ENCODE data around the gene RESP18.
"Not testable (repeated sequence)": the region's sequence is repeated elsewhere in the genome, so short reads cannot be mapped to it uniquely, and the experiment has no call there.

The RESP18 gene

GRCh38 chr2:219291394-219291793 is 41.1 kb downstream of the RESP18 start:
- DNase-seq (ENCODE audit: low read depth, low spot score): no peak
- no peaks in the 10 kb centered on the region for H3K36me3 ChIP-seq (ENCODE audit: insufficient read depth, low read length)
- H3K4me3 ChIP-seq: no peak overlapping the region
- H3K9me3 ChIP-seq (ENCODE audit: low read depth, low read length): no peaks in the 10 kb centered on the region
- no peak overlapping the region for H3K27ac ChIP-seq
- TF ChIP-seq FOXP2 (optimal IDR thresholded peaks at IDR 0.05; ENCODE audit: control extremely low read depth, extremely low read length, insufficient read depth) (no peak), EZH2 (IDR thresholded peaks at IDR 0.05) (no peak), POLR2AphosphoS5 (IDR thresholded peaks at IDR 0.05; ENCODE audit: borderline replicate concordance, low read depth, low read length) (no peak)
- no peak overlapping the region for H3K9ac ChIP-seq (ENCODE audit: insufficient read length)

- H3K27ac ChIP-seq: no peak overlapping the region
- TF ChIP-seq POLR2AphosphoS5 (IDR thresholded peaks at IDR 0.05; ENCODE audit: borderline replicate concordance, low read depth, low read length): no peak
- no peak for TF ChIP-seq FOXP2 (optimal IDR thresholded peaks at IDR 0.05; ENCODE audit: control extremely low read depth, extremely low read length, insufficient read depth)
- no peak for TF ChIP-seq EZH2 (IDR thresholded peaks at IDR 0.05)
Observed at GRCh38 chr2:219290381-219291171, 42.0 kb downstream of the RESP18 start.

GRCh38 chr2:219289537-219290361 is 42.8 kb downstream of the RESP18 start:
- no peaks in the 10 kb centered on the region; the same call in 1 of the 2 replicates for H3K36me3 ChIP-seq (ENCODE audit: insufficient read depth, low read length)
- H3K4me3 ChIP-seq: no peak overlapping the region
- no peak for TF ChIP-seq FOXP2 (optimal IDR thresholded peaks at IDR 0.05; ENCODE audit: control extremely low read depth, extremely low read length, insufficient read depth)
- no peak for TF ChIP-seq EZH2 (IDR thresholded peaks at IDR 0.05)
- no peak for TF ChIP-seq POLR2AphosphoS5 (IDR thresholded peaks at IDR 0.05; ENCODE audit: borderline replicate concordance, low read depth, low read length)
- no peaks in the 10 kb centered on the region for H3K9me3 ChIP-seq (ENCODE audit: low read depth, low read length)
- DNase-seq (ENCODE audit: low read depth, low spot score): no peak
- no peak overlapping the region for H3K27ac ChIP-seq
- H3K9ac ChIP-seq (ENCODE audit: insufficient read length): no peak overlapping the region

More at GRCh38 chr2:219290381-219291171, 42.0 kb downstream of the RESP18 start:
- Histone ChIP-seq H3K36me3 (ENCODE audit: insufficient read depth, low read length) (no peaks in the 10 kb centered on the region), H3K9me3 (ENCODE audit: low read depth, low read length) (no peaks in the 10 kb centered on the region), H3K4me3 (no peak overlapping the region), H3K9ac (ENCODE audit: insufficient read length) (no peak overlapping the region)
- DNase-seq (ENCODE audit: low read depth, low spot score): no peak

- H3K9me3 ChIP-seq (ENCODE audit: low read depth, low read length): no peaks in the 10 kb centered on the region
- no peak for DNase-seq (ENCODE audit: low read depth, low spot score)
- H3K9ac ChIP-seq (ENCODE audit: insufficient read length): no peak overlapping the region
- no peak overlapping the region for H3K27ac ChIP-seq
- H3K36me3 ChIP-seq (ENCODE audit: insufficient read depth, low read length): no peaks in the 10 kb centered on the region; the same call in 1 of the 2 replicates
- TF ChIP-seq POLR2AphosphoS5 (IDR thresholded peaks at IDR 0.05; ENCODE audit: borderline replicate concordance, low read depth, low read length): no peak
- TF ChIP-seq EZH2 (IDR thresholded peaks at IDR 0.05): no peak
- TF ChIP-seq FOXP2 (optimal IDR thresholded peaks at IDR 0.05; ENCODE audit: control extremely low read depth, extremely low read length, insufficient read depth): no peak
- no peak overlapping the region for H3K4me3 ChIP-seq
Observed at GRCh38 chr2:219289195-219289536, 43.4 kb downstream of the RESP18 start.

GRCh38 chr2:219287580-219288265 is 44.8 kb downstream of the RESP18 start:
- Histone ChIP-seq H3K9ac (ENCODE audit: insufficient read length) (no peak overlapping the region), H3K27ac (no peak overlapping the region)
- no peak for DNase-seq (ENCODE audit: low read depth, low spot score)

GRCh38 chr2:219287116-219287440 is 45.5 kb downstream of the RESP18 start:
- not testable (repeated sequence) for H3K9ac ChIP-seq (ENCODE audit: insufficient read length)

More at GRCh38 chr2:219287580-219288265, 44.8 kb downstream of the RESP18 start:
- Histone ChIP-seq H3K9me3 (ENCODE audit: low read depth, low read length) (no peaks in the 10 kb centered on the region), H3K36me3 (ENCODE audit: insufficient read depth, low read length) (no peaks in the 10 kb centered on the region; the same call in 1 of the 2 replicates), H3K4me3 (no peak overlapping the region)
- TF ChIP-seq POLR2AphosphoS5 (IDR thresholded peaks at IDR 0.05; ENCODE audit: borderline replicate concordance, low read depth, low read length) (no peak), FOXP2 (optimal IDR thresholded peaks at IDR 0.05; ENCODE audit: control extremely low read depth, extremely low read length, insufficient read depth) (no peak), EZH2 (IDR thresholded peaks at IDR 0.05) (no peak)

GRCh38 chr2:219286436-219287115 is 46.0 kb downstream of the RESP18 start:
- H3K9ac ChIP-seq (ENCODE audit: insufficient read length): no peak overlapping the region
- no peak for TF ChIP-seq POLR2AphosphoS5 (IDR thresholded peaks at IDR 0.05; ENCODE audit: borderline replicate concordance, low read depth, low read length)
- TF ChIP-seq FOXP2 (optimal IDR thresholded peaks at IDR 0.05; ENCODE audit: control extremely low read depth, extremely low read length, insufficient read depth): no peak
- no peak for TF ChIP-seq EZH2 (IDR thresholded peaks at IDR 0.05)
- H3K4me3 ChIP-seq: no peak overlapping the region
- H3K27ac ChIP-seq: no peak overlapping the region
- H3K36me3 ChIP-seq (ENCODE audit: insufficient read depth, low read length): no peaks in the 10 kb centered on the region; the same call in 1 of the 2 replicates
- DNase-seq (ENCODE audit: low read depth, low spot score): no peak
- H3K9me3 ChIP-seq (ENCODE audit: low read depth, low read length): no peaks in the 10 kb centered on the region

More at GRCh38 chr2:219287116-219287440, 45.5 kb downstream of the RESP18 start:
- not testable (repeated sequence) for H3K27ac ChIP-seq; H3K4me3 ChIP-seq; H3K36me3 ChIP-seq (ENCODE audit: insufficient read depth, low read length); DNase-seq (ENCODE audit: low read depth, low spot score); H3K9me3 ChIP-seq (ENCODE audit: low read depth, low read length)
